Retinal pigment epithelial cell (primary cell): ENCODE measurements around the gene ENTPD6.
A peak's percentile ranks its signal among the peaks of the same experiment; 100 is the strongest.

ENCODE experiments used
- DNase-seq: peaks from one replicate; pipeline ENCODE4 v3.0.0-alpha.2; 2010; ENCODE audit warnings: low read depth
- H3K4me3 ChIP-seq: 2 replicates; pipeline ENCODE4 v1.5.1; 2011; ENCODE audit warnings: mild to moderate bottlenecking, low read length, control low read depth, moderate library complexity
- TF ChIP-seq, protein P1 (sequence below): conservative IDR thresholded peaks from 2 replicates; pipeline ENCODE4 v1.5.1; 2011; ENCODE audit warnings: low read depth, low read length, control low read depth, inconsistent platforms

Gene ENTPD6

DNA sequence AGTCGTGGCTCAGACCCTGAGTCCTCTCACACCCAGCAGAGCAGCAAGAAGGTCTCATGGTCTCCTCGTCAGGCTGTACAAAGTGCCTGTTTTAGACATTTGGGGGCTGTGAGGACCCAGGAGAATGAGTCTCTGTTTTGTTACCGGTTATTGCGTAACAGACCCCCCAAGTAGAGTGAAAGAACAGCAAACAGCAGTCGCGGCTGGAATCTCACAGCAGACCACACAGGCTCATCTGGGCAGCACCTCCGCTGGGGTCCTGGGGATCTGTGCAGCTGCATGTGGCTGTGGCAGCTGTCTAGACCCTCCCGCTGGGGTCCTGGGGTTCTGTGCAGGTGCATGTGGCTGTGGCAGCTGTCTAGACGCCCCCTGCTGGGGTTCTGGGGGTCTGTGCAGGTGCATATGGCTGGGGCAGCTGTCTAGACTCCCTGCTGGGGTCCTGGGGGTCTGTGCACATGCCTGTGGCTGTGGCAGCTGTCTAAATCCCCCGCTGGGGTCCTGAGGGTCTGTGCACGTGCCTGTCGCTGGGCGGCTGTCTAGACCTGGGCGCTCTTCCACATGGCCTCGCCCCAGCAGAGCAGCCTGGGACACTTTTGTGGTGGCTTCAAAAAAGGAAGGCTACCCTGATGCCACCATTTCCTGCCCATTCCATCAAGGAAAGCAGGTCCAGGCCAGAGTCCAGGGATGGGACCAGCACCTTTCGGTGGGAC, 24.7 kb downstream of the ENTPD6 start:
- H3K4me3 ChIP-seq: no peak overlapping the region
- DNase-seq: no peak
- TF ChIP-seq, protein P1, sequence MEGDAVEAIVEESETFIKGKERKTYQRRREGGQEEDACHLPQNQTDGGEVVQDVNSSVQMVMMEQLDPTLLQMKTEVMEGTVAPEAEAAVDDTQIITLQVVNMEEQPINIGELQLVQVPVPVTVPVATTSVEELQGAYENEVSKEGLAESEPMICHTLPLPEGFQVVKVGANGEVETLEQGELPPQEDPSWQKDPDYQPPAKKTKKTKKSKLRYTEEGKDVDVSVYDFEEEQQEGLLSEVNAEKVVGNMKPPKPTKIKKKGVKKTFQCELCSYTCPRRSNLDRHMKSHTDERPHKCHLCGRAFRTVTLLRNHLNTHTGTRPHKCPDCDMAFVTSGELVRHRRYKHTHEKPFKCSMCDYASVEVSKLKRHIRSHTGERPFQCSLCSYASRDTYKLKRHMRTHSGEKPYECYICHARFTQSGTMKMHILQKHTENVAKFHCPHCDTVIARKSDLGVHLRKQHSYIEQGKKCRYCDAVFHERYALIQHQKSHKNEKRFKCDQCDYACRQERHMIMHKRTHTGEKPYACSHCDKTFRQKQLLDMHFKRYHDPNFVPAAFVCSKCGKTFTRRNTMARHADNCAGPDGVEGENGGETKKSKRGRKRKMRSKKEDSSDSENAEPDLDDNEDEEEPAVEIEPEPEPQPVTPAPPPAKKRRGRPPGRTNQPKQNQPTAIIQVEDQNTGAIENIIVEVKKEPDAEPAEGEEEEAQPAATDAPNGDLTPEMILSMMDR: peak; percentile 47

- H3K4me3 ChIP-seq: no peak overlapping the region
- no peak for DNase-seq
- TF ChIP-seq, protein P1: no peak
Observed at GRCh38 chr20:25220810-25221591, 25.5 kb downstream of the ENTPD6 start.

DNA sequence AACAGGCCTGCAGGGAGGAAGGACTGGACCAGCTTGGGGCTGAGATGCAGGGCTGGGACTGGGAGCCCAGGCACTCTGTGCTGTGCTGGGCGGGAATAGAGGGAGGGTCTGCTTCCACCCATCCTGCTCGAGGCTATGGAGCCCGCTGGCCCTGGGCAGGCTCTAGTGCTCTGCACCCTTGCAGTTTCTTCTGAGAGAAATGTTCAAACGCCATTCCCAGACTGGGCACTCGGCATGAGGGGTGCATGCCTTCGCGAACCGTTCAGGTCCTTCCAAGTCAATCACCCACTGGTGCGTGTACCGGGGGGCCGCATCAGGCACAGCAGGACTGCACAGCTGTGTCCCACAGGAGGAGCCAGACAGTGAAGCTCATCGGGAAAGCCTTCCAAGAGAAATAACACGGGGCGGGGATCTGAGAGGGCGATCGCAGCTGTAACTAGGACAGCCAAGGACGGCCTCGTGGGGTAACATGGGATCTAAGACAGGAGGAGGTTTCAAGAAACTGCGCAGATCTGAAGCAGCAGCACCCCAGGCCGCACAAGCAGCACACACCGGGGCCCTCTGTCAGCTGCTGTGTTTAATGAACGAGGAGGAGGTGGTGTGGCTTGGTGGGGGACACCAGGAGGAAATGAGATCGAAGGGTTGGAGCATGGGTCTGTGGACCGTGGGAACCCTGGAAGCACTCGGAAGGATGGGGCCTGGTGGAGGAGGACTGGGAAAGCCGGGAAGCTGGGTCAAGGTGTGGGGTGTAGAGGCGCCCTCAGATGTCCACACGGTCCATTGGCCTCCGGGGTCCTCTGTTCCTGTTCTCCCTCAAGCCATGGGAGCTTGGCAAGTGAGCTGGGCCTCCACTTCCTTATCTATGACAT, 26.3 kb downstream of the ENTPD6 start:
- TF ChIP-seq, protein P1: no peak
- H3K4me3 ChIP-seq: no peak overlapping the region
- no peak for DNase-seq

DNA sequence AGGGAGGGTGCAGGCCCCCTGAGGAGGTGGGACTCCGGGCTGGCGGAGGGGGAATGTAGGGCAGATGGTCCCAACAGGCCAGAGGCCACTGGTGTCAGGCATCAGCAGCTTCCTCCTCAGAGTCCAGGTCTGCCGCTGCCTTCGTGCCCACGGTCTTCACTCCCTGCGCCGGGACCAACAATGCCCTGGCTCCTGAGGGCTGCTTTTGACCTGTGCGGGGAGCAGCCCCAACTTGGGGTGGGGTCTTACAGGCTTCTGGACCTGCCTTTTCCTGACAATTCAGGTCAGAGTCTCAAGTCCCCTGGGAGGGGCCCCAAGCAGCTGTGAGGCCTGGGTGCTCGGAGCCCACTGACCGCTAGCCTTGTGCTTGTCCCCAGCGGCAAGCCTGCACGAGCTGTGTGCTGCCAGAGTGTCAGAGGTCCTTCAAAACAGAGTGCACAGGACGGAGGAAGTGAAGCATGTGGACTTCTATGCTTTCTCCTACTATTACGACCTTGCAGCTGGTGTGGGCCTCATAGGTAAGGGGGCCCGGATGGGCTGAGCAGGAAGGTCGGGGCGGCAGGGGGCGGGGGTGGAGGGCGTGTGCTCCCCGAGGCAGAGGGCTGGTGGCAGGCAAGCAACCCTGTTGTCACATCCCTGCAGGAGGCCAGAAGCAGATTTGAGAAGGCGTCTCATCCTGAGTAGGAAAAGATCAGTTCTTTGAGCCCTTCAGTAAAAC, 27.1 kb downstream of the ENTPD6 start:
- H3K4me3 ChIP-seq: no peak overlapping the region
- no peak for DNase-seq
- TF ChIP-seq, protein P1: no peak

GRCh38 chr20:25223179-25223661, 27.7 kb downstream of the ENTPD6 start:
- TF ChIP-seq, protein P1: peak; percentile 44
- peak; percentile 84 for DNase-seq
- H3K4me3 ChIP-seq: no peak overlapping the region

DNA sequence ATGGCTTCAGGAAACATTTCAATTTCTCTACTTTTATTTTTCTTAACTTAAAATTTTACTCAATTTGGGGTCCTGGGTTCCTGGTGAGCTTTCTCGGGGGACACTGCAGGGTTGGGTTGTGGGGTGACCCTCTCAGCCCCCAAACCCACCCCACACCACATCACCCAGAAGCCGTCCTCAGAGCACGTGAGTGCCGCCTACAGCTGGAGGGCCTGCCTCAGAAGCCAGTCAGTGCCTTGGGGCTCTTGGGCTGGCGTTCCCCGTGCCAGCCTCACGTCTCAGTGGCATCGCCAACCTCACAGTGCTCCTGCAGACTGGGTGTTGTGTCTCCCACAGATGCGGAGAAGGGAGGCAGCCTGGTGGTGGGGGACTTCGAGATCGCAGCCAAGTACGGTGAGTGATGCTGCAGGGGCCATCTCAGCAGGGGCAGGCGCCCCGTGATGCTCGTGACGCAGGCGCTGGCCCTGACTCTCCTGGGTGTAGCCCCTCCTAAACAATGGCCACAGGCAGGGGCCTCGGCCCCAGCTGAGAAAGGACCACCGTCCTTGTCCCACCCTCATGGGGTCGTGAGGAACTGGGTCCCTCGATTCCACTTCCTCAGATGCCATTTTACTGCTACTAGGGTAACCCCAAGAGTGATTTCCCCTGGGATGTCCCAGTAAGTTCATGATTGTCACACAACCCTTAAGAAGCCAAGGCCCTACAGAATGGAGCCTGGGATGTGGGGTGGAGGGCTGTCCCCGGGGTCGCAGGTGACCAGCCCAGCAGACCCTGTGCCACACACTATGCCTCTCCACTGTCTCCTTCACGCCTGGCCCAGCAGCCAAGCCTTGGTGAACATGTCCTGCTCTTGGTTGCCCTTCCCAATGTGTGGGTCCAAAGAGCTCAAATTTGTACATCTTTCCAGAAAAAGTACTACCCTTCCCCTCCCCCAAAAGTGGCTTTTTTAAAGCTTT, 28.5 kb downstream of the ENTPD6 start:
- TF ChIP-seq, protein P1: no peak
- DNase-seq: no peak
- H3K4me3 ChIP-seq: no peak overlapping the region
